DND-41 (cell line): ENCODE data around the gene SQOR.

Source experiments
- CTCF ChIP-seq: IDR thresholded peaks from 2 replicates; pipeline ENCODE4 v1.5.1; 2012; ENCODE audit warnings: borderline replicate concordance, low read length, moderate library complexity, mild to moderate bottlenecking; ENCODE audit not compliant: poor library complexity, severe bottlenecking; ENCODE audit errors: extremely low read depth
- EZH2 ChIP-seq: IDR thresholded peaks from 3 replicates; pipeline ENCODE4 v1.6.1; 2012; ENCODE audit warnings: borderline replicate concordance, low read depth, mild to moderate bottlenecking, moderate library complexity, low read length, inconsistent platforms; ENCODE audit not compliant: severe bottlenecking

DNA sequence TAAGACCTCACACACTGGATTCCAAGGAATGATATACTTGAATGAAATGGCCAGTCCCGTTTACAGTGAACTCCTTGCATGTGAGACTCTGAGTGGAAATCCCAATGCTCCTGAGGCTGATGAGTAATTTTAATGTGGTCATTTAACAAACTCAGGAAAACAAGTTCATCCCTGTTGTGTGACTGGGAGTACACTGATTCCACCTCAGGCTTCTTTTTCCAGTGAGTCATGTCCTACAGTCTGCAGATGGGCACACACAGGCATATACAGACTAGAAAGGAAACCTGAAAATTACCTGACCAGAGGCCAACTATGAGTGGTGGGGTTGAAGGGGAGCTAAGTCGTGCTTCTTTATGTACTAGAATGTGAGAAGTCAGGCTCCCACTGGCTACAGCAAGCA, 5.8 kb downstream of the SQOR start:
- TF ChIP-seq CTCF (no peak), EZH2 (no peak)
